GM19452 (cell line): ENCODE measurements around the gene HES1.
A peak's percentile ranks its signal among the peaks of the same experiment; 100 is the strongest.

Source experiments
- ATAC-seq: cut with Tn5 transposase; IDR thresholded peaks from one replicate; pipeline ENCODE4 v1.9.1; 2021; ENCODE audit not compliant: unreplicated experiment

Gene HES1

DNA sequence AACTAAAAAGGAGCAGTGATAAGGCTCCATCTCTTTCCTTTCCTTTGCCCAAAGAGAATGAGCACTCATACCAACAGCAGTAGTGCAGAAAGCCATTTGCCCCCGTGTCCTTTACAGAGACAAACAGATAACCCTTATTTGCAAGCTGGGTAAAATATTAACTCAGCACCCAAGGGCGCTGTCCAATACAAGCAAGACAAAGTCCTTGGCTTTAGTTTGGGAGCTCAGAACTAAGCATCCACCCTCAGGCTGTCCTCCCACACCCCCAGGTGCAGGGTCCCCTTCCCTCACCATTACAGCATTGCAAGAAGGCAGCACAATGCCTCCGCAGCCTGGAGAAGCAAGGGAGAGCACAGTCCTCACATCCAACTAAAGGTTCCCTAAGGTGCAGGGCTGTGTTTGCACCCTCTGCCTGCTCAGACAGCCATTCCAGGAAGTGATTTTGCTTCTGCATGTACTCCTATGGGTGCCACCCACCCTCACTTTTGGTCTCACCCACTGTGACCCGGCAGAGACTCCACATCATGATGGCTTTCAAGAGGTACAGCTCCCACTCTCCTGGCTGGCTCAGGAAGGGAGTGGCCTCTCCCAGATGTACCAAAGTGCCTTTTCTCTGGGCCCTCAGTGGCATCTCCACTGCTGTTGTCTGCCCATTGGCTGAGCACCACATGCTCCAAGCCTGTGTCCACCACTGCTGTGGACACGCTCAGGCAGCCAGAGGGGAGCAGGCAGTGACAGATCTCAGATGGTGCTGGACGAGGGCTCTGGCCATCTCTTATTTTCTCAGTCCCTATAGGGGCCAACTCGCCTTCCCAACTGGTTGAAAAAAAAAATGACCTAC is 34.1 kb upstream of the HES1 start:
- peak; percentile 20 for ATAC-seq

DNA sequence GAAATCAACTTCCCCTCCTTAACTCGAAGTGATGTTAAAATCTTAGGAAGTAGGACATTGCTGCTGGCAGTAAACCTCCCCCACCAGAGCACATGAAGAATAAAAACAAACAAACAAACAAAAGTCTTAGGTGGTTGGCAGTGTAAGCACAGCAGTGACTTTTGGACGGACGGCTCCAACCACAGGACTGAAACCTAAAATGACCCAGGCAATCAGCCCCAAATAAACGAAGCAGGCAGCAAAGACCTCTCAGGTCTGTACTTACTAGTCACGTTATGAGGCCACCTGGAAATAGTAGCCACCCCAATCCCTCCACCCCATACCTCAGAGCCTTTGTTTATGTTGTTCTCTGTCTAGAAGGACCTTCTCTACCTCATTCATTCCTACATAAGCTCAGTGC is 33.5 kb upstream of the HES1 start:
- no peak for ATAC-seq

DNA sequence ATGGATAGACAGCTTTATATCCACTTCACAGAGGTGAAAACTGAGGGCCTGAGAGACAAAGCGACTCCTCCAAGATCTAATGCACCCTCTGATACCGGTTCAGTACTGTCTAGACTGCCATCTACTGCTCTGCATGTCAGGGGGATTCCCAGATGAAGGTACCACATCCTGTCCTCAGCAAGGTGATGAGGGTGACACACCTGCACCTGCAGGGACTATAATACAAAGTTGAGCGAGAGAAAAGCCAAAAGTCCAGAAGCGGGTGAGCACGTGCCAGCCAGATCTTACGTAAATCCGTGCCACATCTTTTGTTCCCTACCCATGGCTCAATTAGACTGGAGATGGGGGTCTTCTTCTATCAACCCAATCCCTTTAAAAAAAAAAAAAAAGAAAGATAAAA is 32.4 kb upstream of the HES1 start:
- peak; percentile 27 for ATAC-seq

DNA sequence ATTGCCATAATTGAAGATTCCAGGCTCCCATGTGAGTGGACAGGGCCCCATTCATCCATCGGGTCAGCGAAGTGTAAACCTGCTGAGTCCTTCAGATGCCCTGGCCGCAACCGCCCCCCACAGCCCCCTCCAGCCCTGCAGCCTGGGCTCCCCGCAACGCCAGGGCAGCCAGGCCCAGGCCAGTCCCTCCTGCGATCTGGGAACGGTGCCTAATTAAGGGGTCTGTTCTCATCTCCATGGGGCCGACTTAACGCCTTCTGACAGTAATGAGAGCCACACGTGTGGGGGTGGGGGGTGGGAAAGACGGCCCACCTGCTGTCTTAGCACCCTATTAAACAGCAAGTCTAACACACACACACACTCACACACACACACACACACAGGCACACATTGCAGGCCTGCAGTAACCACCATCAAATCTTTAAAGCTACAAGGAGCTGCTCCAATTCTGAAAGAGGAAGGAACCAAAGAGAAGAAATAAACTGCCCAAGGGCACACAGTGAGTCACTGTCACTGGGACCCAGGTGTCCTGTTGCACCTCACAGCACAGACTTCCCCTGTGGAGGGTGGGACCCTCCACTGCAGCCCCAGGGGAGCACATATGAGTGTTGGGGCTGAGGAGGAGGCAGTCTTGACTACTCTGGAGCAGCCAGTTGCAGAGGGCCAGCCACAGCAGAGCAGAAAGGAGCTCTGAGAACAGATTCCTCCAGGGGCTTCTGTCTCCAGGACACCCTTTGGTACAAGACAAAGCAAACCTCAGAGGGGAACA is 31.8 kb upstream of the HES1 start:
- ATAC-seq, result no peak

DNA sequence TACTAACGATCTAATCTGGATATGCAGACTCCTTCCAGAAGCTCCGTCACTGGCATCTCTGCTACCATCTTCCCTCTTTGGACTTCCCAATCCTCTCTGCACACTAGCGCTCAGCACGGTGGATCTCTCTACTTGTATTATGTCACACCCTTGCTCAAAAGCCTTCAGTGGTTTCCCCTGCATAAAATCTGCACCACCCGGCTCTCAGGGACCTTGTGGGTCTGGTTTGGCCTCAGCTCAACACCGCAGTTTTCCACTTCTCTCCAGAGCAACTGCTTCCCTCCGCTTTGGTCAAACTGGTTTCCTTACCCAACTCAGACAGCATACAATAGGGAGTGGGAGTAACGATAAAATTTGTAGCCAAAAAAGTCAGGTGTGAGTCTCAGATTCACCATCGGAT is 30.7 kb upstream of the HES1 start:
- ATAC-seq, result no peak

DNA sequence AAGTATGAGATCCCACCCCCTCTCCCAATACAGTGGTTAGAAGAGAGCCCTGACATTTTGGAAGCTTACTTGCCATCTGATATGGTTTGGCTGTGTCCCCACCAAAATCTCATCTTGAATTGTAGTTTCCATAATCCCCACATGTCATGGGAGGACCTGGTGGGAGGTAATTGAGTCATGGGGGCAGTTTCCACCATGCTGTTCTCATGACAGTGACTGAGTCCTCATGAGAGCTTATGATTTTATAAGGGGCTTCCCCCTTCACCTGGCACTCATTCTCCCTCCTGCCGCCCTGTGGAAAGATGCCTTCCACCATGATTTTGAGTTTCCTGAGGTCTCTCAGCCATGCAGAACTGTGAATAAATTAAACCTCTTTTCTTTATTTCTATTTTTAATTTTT is 28.8 kb upstream of the HES1 start:
- no peak for ATAC-seq

DNA sequence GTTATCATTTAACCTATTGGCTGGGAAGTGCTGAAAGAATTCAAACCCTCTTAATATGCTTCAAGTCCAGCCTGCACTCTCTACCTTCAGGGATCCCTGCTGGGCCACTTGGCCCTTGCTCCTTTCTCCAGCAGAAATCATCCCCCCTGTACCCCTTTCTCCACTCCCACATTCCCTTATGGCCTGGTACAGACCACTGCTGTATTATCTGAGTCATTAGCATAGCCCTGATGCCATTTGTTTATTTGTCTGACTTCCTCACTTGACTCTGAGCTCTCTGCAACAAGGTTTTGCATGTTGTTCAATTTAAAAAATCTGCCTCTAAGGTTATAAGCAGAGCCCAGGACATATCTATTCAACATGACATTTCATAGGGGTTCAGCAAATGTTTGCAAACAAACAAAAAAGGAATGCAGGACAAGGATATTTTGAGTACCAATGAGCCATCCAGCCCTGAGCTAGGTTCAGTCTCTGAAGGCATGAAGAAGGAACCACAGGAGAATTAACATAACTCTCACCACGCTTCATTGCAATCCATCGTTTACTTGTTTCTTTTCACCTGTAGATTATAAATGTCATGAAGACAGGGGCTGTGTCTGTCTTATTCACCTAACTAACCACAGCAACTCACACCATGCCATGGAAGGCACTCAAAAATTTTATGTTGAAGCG is 26.6 kb upstream of the HES1 start:
- no peak for ATAC-seq

DNA sequence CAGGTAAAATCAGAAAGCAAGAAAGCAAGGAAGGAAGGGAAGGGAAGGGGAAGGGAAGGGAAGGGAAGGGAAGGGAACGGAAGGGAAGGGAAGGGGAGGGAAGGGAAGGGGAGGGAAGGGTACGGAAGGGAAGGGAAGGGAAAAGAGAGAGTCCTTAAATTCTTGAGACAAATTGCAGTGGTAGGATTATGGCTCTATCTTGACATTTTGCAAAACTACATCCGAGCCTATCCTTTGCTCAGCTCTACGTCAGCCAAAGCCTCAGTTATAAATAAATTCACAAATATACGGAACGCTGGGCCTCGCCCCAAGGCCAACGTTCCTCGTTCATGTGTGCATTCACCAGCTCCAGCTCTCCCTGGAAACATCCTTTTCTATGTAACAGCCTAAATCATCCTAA is 25.5 kb upstream of the HES1 start:
- no peak for ATAC-seq

DNA sequence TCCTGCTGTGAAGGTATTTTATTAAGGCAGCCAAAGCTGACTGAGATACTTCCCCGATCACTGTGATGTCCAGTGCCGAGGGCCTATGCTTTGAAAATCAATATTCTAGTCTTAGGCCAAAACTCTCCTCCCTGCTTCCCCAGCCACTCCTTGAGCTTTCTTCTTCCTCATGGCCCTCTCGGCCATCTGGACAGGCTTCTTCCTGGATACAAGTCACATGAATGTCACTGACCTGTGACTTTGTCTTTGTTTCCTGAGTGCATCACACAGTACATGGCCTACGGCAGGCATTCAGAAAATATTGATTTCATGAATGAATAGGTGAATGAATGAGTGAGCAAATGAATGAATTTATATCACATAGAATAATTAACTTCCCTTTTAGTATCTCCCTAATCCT is 24.6 kb upstream of the HES1 start:
- no peak for ATAC-seq

DNA sequence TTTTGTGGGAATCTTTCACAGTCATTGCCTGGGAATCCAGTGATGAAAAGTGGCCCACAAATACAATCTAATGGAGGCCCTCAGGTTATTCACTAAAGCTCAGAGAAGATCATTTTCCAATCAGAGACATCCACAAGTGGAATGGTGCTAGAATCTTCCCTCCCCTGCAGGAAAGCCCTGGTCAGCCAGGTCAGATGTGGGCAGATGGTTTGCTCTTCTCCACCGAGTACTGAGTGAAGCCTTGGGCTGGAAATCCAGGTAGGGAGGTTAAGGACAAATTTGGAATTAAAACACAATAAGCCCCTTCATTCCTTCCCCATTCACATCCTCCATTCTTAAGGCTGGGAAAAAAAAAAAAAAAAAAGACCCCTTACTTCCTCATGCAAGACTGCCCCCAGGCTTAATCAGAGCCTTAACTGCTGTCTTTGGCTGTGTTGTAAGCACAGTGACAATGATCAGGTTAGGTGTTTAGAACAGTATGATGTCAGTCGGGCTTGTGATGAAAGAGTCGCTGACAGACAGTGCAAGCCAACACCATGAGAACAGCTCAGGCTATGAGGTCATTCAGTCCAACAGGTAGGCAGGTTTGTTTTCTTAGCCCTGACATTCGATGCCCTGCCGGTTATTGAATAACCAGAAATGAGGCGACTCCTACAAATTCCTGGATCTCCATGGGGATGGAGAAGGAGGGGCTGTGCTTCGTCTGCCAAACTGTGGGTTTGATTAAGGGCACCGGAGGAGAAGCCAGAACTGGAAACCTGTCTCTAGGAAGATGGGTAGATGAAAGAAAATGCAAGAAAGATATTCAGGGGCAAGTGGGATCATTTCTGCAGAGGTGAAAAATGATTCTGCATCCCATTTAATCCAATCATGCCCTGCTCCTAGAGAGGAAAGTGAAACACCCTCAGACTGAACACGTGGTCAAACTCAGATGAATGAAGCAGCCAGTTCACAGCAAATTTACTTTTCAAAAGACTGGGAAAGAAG is 23.5 kb upstream of the HES1 start:
- ATAC-seq, result no peak

DNA sequence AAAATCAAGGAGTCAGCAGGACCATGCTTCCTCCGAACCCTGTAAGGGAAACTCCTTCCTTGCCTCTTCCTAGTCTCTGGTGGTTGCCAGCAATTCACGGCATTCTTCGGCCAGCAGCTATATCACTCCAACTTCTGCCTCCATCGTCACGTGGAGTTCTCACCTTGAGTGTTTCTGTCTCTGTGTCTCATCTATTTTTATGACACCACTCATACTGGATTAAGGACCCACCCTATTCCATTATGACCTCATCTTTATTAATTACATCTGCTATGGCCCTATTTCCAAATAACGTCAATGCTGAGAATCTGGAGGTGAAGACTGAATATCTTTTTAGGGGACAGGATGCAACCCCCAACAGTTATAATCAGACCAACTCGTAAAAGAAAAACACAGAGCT is 21.8 kb upstream of the HES1 start:
- ATAC-seq, result no peak

DNA sequence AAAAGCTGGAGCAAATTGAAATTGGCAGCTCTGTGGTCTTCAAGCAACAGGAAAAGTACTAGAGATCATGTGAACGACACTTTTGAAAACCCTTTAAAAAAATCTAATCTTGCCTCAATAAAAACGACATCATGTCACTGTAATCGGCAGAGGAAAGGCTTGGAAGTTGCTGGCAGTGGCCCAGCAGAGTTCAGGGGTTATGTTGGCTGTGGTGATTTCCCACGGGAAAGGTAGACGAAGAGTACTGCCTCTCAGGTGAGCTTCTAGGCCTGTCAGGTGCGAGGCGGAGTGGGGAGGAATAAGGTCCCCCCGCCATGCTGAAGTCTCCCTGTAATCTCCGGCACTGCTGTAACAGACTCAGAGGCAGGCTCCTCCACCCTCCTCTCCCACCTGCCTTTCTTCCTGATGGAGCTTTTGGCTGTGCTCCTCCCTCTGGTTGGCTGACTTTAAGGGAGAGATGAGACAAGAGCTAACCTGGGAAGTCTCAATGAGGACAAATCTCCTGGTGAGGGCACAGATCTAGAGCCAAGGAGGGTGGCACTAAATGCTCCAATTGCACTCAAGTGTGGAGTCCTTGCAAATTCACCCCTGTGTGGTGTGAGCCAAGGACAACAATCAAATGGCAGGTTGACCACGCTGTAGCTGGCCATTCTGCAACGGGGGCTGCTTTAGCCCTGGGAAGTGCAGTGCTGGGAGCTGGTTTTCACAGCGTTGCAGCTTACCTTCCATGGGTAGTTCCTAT is 18.7 kb upstream of the HES1 start:
- ATAC-seq, result no peak

DNA sequence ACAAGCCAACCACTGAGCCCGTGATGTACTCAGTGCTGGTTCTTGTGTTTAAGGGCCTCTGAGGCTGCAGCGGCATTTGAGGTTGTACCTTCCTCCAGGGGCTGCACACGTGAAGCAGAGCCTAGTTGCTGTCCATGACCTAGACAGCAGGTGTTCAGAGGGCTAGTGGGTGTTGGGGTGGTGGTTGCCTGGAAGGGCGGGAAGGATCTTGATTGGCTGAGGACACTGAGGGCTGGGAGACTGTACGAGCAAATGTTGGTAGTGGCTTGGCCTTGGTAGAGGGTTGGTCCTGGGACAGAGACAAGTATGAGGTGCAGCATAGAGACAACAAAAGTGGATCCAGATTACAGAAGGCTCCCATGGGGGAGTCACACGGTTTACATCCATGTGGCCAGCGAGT is 17.0 kb upstream of the HES1 start:
- no peak for ATAC-seq

DNA sequence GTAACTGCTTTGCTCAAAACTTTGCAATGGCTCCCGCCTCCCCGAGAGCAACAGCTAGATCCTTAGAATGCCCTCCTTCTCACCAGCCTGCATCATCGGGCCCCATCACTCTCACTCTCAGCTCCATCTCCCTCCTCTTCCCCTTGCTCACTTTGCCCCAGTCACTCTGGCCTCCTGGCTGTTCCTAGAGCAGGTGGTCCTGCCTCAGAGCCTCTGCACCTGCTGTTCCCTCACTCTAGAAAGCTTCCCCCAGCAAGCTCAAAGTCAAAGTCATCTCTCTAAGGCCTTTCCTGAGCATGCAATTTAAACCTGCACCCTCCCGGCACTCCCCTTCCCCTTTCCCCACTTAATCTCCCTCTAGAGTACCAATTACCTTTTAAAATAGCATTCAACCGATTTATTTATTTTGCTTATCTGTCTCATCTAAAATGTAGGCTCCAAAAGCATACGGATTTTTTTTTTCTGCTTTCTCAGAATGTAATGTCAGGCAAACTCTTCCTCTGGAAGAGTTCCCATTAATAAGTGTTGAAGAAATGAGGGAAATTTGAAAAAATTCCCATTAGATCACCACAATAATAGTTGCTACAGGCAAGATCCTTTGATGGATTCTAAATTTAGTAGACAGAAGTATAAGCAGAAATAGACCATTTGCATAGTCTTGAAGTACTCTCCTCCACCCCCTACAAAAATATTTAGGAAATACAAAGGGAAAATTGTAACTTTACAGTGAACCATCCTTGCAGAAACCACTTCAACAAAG is 15.9 kb upstream of the HES1 start:
- ATAC-seq, result no peak

DNA sequence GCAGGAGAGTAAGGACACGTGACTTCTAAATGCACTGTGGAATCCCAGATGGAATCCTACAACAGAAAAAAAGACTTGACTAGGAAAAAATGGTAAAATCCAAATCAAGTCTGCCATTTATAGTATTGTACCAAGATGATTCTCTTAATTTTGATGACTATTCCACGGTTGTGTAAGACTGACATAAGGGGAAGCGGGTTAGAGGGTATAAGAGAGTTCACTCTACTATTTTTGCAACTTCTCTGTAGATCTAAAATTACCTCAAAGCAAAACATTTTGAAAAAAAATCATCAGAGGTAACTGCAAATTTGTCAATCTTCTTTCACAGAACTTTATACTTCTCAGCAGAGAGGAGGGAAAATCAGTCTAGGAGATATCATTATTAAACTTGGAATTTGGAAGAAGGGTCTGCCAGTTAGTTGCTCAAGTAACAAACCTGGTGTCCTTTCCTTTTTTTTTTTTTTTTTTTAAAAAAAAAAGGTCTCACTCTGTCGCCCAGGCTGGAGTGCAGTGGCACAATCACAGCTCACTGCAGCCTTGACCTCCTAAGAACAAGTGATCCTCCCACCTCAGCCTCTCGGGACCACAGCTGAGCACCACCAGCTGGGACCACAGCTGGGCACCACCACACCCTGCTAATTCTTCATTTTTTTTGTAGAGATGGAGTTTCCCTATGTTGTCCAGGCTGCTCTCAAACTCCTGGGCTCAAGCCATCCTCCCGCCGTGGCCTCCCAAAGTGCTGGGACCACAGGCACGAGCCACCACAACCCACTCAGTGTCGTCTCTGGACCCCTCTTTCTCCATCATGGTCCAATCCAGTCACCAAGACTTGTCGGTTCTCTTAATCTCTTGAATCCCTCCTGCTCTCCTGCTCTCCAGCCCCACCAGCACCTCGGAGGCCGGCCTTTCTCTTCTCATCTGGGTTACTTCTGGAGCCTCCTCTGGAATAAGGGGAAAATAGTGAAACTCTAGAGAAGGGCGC is 14.9 kb upstream of the HES1 start:
- ATAC-seq, result no peak

DNA sequence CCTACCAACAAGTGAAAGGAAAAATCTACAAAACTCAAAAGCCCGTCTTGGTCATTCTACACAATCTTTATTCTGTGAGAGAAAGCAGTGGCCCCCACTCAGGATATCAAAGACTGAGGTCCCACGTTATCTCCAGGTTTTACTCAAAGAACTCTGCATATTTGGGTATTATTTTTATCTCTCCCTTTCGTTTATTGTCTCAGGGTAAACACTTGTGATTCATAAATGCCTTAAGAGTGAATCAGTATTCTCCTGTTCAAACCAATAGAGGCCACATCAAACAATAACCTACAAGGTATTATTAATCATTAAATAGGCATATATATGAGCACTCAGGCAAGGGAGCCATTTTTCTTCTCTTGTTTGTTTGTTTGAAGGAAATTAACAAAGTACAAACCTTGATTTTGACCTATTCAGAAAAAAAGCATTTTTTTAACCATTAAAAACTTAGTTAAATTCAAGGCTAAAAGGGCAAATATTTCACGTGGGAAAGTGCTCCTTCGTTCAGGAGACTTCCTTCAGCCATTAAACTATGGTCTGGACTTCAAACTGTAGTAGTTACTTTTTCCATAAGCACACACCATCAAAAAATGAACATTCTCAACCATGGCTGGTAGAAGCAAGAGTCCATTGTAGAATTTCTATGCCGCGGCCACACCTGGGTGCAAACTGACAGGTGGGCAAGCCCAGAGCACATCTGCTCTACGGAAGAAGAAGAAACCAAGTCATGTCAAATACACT is 13.9 kb upstream of the HES1 start:
- ATAC-seq, result no peak

DNA sequence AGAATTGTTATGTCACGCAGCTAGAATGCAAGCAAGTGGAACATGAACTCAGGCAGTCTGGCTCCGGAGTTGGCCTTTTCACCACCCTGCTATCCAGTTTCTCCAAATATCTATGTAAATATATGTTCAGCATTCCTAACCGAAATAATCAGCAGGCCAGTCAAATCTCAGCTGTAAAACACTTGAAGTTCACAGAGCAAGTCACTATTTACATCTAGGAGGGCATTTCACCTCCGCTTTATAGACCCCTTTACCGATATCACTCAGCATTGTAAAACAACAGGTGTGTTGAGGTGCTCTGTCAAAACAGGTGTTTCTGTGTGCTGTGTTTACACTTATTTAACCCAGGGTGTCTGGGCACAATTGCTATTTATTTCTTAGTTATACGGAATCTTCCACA is 12.2 kb upstream of the HES1 start:
- no peak for ATAC-seq
